GM18907 (cell line): ENCODE measurements around the gene NSD2.

Experiments
- ATAC-seq: cut with Tn5 transposase; IDR thresholded peaks from one replicate; pipeline ENCODE4 v1.9.1; 2021; ENCODE audit warnings: mild to moderate bottlenecking, moderate library complexity; ENCODE audit not compliant: unreplicated experiment

The NSD2 gene

DNA sequence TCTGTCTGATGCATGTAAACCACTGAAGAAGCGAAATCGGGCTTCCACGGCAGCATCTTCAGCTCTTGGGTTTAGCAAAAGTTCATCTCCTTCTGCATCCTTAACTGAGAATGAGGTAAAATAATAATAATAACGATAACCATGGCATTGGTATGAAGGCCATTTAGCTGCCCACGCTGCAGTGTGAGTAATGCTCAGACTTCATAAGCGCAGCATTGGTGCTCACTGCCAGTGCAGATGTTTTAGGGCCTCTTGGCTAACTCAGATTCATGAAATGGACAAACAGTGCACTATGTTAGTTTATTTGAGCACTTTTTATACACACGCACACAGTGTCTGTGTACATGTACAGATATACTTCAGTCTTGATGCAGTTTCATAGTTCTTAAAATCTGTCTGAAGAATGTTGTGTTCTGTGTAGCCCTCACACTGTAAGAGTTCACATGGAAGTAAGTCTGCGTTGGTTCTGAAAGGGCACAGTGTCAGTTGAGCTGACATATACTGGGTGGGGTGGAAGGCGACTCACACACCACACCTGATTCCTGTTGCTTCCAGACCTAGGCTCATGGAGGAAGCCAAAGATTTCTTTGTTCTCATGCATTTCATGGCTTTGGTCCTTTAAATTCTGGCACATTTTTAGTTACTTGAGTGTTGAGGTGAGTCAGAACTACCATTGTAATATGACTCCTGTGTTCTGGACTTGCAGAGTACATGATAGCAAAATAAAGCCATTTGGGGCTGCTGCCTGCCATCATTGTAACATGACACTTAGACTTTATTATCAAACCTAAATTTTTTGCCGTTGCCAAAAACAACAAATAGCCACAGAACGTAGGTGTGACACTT lies 68.7 kb downstream of the NSD2 start:
- no peak for ATAC-seq

DNA sequence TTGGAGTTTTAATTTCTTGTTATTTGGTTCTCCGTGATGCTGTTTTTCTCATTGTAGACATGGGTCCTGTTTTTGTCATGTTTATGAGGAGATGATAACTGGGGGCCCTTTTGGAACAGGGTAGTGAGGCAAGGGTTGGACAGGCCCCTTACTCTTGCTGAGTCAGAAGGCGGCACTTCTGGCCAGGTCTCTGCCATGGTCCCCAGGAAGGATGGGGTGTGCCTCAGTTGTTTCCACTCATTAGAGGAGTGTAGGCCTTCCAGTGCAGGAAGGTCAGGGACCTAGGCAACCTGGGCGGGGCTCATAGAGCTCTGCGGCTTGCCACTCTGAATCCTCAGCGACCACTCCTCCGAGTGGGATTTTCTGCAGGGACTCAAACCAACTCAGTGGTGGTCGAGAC lies 69.4 kb downstream of the NSD2 start:
- no peak for ATAC-seq

DNA sequence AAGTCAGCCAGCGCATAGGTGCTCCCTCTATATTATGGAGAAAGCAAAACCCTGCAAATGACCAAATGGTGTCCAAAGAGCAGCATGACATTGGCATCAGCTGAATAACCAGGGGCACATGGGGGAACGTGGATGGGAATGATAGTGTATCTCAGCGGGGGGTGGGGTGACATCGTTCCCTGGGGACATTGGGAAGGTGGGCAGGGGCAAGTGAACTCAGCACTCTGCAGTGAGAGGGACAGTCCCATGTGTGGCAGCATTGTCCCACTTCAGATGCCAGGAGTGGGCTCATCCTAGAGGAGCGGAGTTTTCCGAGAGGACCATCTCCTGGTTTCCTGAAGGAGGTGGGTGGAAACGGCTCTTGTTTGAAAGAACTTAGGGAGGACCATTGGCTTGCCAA lies 72.7 kb downstream of the NSD2 start:
- no peak for ATAC-seq

GRCh38 chr4:1945124-1945895 lies 74.1 kb downstream of the NSD2 start:
- ATAC-seq = no peak

- no peak for ATAC-seq
These were observed 74.7 kb downstream of the NSD2 start for GRCh38 chr4:1945912-1946311.

- ATAC-seq = no peak
These were observed 77.0 kb downstream of the NSD2 start for GRCh38 chr4:1948232-1948631.

- ATAC-seq = no peak
These were observed 77.8 kb downstream of the NSD2 start for GRCh38 chr4:1948892-1949436.

DNA sequence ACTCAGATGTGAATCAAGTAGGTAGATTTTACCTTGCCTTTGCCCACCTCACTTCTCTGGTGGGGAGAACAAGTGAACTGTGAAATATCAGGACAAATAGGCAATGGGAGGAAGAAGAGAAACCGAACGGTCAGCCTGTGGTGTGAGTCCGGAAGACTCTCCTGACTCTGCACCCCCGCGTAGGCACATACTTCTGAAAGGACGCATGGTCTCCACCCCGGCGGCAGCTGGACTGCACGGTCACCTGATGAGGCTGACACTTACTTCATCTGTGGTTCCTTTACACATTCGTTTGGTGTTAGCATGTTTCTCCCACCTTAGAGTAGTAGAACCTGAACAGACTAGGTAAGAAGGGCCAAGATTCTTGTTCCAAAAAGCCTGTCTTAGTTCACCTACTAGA lies 79.2 kb downstream of the NSD2 start:
- ATAC-seq = no peak

- no peak for ATAC-seq
These were observed 81.0 kb downstream of the NSD2 start for GRCh38 chr4:1952058-1952700.

GRCh38 chr4:1952719-1953118 lies 81.5 kb downstream of the NSD2 start:
- no peak for ATAC-seq

DNA sequence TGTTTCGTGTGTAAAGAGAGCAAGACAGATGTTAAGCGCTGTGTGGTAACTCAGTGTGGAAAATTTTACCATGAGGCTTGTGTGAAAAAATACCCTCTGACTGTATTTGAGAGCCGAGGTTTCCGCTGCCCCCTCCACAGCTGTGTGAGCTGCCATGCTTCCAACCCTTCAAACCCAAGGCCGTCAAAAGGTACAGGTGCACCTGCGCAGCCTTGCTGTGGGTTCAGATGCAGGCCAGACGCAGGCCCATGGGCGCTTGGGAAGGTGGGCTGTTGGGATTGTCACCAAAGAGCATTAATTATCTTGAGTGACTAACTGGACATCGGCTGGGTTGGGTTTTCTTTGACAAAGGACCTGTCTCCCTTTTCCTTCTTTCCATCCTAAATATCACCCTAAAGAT lies 82.1 kb downstream of the NSD2 start:
- no peak for ATAC-seq

DNA sequence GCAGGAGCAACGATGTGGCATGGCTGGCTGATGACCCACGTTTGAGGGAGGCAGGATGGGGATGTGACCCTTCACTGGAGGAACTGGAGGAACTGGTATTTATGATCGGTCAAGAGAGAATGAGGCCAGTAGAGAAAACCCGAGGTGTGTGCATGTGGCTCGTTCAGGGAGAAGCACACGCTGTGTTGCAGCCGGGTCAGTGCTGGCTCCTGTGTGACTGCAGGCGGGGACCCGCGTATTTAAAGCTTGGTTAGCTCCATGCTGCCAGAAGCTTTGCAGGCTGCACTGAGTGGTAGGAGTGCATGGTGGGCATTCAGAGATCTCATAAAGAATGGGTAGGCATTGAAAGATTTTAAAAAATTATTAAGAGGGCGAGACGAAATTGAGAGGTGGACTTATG lies 85.4 kb downstream of the NSD2 start:
- ATAC-seq = no peak

DNA sequence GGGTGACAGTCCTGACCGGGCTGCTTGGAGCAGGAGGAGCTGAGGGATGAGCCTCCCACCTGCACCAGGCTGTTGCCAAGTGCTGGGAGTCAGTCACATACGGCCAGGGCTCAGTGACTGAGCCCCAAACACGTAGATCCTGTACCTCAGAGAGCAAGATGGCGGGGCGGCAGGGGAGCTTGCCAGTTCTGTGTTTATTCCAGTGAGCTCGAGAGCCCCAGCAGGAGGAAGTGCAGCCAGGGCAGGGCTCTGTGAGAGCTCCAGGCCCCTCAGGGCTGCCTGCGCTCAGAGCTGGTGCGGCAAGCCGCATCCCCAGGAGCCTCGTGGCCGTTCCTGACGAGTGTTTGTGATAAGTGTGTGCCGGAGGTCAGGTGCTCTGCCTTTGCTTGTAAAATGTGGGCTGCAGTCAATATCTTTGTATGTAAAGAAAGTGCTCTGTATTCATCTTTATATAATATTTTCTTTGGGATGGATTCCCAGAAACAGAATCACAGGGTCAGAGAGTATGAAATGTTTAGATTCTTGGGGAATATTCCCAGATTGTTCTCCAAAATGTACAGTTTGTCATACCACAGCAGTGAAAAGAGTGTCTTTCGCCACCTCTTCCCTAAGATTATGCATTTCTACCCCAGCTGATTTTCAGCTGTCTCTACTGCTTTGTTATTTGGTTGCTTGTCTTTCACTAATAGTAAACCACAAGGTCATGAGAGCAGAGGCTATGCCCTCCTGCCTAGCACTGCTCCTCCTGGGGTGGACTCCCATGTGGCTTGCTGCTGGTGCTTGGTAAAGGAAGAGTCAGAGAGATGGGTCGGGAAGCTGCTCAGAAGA lies 87.3 kb downstream of the NSD2 start:
- no peak for ATAC-seq

- no peak for ATAC-seq
These were observed 87.9 kb downstream of the NSD2 start for GRCh38 chr4:1959104-1959384.

DNA sequence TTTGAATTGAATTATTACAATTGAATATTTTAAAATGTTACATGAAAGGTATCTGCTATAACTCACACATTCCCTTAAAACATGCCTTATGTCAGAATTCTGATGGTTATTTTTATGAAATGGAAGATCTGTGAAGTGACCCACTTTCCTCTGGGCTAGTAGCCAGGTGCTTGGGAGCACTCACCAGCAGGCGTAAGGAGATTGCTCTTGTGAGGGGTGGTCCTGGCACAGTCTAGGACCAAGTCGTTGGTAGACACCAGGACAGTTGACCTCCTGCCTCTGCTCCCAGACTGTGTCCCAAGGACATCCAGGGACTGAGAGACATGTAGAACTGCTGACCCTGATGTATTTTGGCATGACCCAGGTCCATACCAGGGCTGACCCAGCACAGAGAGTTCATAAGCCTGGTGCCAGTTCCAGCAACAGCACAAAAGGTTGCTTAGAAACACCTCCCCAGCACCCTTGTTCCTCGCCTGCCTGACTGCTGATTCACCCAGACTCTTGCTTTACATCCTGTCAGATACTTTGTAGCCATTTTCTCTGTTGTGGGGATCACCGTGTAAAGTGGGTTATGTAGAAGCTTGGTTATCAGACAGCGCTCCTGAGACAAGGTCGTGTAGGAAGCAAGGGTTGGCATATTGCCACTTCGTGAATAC lies 89.1 kb downstream of the NSD2 start:
- no peak for ATAC-seq

- no peak for ATAC-seq
These were observed 89.8 kb downstream of the NSD2 start for GRCh38 chr4:1961038-1961437.

DNA sequence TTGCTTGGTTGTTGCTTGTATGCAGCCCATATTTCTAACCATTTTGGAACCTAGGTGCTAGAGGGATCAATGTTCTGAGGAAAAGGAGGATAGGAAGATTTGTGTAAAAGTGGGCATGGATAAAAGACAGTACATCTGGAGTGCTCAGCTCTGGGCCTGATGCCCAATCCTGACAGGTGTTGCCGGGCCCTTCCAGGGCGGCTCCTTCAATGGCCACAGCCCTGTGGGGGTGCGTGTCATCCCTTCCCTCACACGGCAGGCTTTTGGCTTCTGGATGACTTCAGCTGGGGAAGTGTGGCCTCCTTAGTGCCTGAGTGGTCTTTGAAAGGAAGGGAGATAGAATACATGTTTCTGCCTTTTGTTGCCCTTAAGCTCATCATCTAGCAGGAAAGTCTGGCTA lies 90.4 kb downstream of the NSD2 start:
- ATAC-seq = no peak

GRCh38 chr4:1962980-1963379 lies 91.8 kb downstream of the NSD2 start:
- ATAC-seq = no peak

DNA sequence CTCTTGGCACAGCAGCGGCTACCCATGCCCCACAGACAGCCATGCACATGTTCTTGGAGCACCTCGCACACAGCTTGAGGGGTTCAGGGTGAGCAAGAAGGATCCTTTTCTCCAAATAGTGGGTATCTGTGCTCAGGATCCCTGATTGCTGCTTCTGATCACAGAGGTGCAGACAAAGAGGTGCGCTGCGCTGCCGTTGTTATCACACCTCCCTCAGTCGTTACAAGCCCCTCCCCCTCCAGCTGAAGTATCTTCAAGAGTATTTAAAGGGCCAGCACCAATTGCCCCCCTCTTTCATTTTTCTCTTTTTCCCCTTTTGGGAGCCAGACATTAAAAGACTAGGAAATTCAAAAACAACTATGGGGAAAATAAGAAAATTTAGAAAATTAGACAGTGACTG lies 93.2 kb downstream of the NSD2 start:
- ATAC-seq = no peak

GRCh38 chr4:1964971-1965370 lies 93.8 kb downstream of the NSD2 start:
- no peak for ATAC-seq
